HG02970 (cell line): ENCODE data around the gene BHMT2.

Experiments
- ATAC-seq: cut with Tn5 transposase; IDR thresholded peaks from one replicate; pipeline ENCODE4 v1.9.1; 2021; ENCODE audit warnings: mild to moderate bottlenecking, moderate library complexity, moderate number of reproducible peaks; ENCODE audit not compliant: unreplicated experiment, low FRiP score

BHMT2 gene

GRCh38 chr5:79069488-79070349 lies at the start of gene BHMT2, which contains the start of gene DMGDH:
Gene BHMT2 (plus strand): TSS chr5:79069767. CDS start chr5:79069783, 16 bp downstream.
Gene DMGDH (minus strand): TSS chr5:79069674. CDS start chr5:79069620, 54 bp downstream.
- ATAC-seq: no peak

GRCh38 chr5:79020861-79021561 lies 48.6 kb upstream of the BHMT2 start:
- ATAC-seq: no peak

GRCh38 chr5:79021753-79022152 lies 47.8 kb upstream of the BHMT2 start:
- no peak for ATAC-seq

GRCh38 chr5:79022771-79023170 lies 46.8 kb upstream of the BHMT2 start:
- no peak for ATAC-seq

- ATAC-seq: no peak
These were observed 46.2 kb upstream of the BHMT2 start for GRCh38 chr5:79023348-79023747.

- no peak for ATAC-seq
These were observed 45.6 kb upstream of the BHMT2 start for GRCh38 chr5:79023947-79024346.

- no peak for ATAC-seq
These were observed 44.5 kb upstream of the BHMT2 start for GRCh38 chr5:79025054-79025472.

GRCh38 chr5:79030663-79031484 lies 38.7 kb upstream of the BHMT2 start:
- no peak for ATAC-seq

- ATAC-seq: no peak
These were observed 38.1 kb upstream of the BHMT2 start for GRCh38 chr5:79031485-79031867.

- ATAC-seq: no peak
These were observed 37.4 kb upstream of the BHMT2 start for GRCh38 chr5:79032031-79032695.

GRCh38 chr5:79032782-79033181 lies 36.8 kb upstream of the BHMT2 start:
- no peak for ATAC-seq

- no peak for ATAC-seq
These were observed 34.3 kb upstream of the BHMT2 start for GRCh38 chr5:79035237-79035636.

GRCh38 chr5:79036769-79037168 lies 32.8 kb upstream of the BHMT2 start:
- ATAC-seq: no peak

GRCh38 chr5:79042188-79042587 lies 27.4 kb upstream of the BHMT2 start:
- no peak for ATAC-seq

- no peak for ATAC-seq
These were observed 22.4 kb upstream of the BHMT2 start for GRCh38 chr5:79047199-79047598.

- ATAC-seq: no peak
These were observed 21.1 kb upstream of the BHMT2 start for GRCh38 chr5:79048437-79048836.

- no peak for ATAC-seq
These were observed 19.1 kb upstream of the BHMT2 start for GRCh38 chr5:79050498-79050897.

GRCh38 chr5:79053321-79053720 lies 16.2 kb upstream of the BHMT2 start:
- ATAC-seq: no peak

- ATAC-seq: no peak
These were observed 14.6 kb upstream of the BHMT2 start for GRCh38 chr5:79055017-79055416.

GRCh38 chr5:79056847-79057246 lies 12.7 kb upstream of the BHMT2 start:
- no peak for ATAC-seq
